ENCODE measurements around the gene COQ10A. TPM values are rescaled to one million over a fixed set of nuclear protein-coding genes. Genes with fewer than 3 reads are reported as not detected.
A peak's percentile ranks its signal among the peaks of the same experiment; 100 is the strongest.

The COQ10A gene
- total and polyA plus RNA-seq, 9 of the 15 experiments (the other 6 are each of a cell fraction or from before 2014, with no cell fraction given), result 3.1 to 26.4 (median 12.7) TPM

DNA sequence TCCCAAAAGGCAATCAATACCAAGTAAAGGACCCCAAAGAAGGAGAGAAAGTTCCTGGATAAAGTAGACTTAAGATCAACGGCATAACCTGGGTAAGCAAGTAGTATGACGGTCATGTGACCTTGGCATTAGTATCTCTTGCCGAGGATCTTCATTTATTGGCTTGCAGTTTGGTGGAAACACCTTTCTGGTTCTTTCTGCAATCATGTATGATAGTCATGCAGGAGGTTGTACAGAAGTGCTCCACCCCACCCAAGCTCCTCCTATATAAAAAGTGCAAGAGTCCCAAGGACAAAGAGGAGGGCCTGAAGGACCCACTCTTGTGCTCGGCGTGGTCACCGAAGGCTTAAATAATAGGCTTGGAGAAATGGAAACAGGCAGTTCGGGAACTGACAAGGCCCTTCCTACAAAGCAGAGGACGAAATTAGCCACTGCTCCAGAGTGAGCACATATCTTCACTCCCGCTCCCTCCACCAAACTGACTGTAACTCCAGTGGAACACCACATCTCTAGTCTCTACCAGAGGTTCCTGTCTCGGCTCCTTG is 32.6 kb downstream of the COQ10A start:
- peak; percentile 42 for FAIRE-seq
- H2AFZ ChIP-seq (ENCODE audit: low read depth, low read length), result peak overlapping the region; percentile 71
- H3K36me3 ChIP-seq (ENCODE audit: control insufficient read depth, insufficient read depth, low read length), result peaks cover 52% of the 10 kb centered on the region
- H3K79me2 ChIP-seq (ENCODE audit: control insufficient read depth, insufficient read depth, low read length), result peaks cover 60% of the 10 kb centered on the region
- in situ Hi-C loops (cut with MboI) (no loop called here), intact Hi-C loops (cut with micrococcal nuclease) (no loop called here)
- H4K20me1 ChIP-seq (replicated peaks; ENCODE audit: control insufficient read depth, insufficient read depth, low read length), result no peaks in the 10 kb centered on the region; the same call in 1 of the 2 replicates
- H3K27ac ChIP-seq (ENCODE audit: extremely low read depth, low read depth, low read length), result peak overlapping the region; percentile 98
- H3K4me1 ChIP-seq (replicated peaks in 1 of 2; ENCODE audit: control insufficient read depth in 2 of 2, insufficient read depth in 2 of 2, low read length in 2 of 2), result peaks cover 22 to 42% of the 10 kb centered on the region in 2 experiments
- peak overlapping the region; percentile 64 for H3K4me3 ChIP-seq
- H3K9ac ChIP-seq (ENCODE audit: insufficient read depth in 1 of 2, low read depth in 2 of 2, low read length in 2 of 2), result peak overlapping the region; percentile 87 to 93
- 1% methylated on average over 10 of the region's 10 CpGs for WGBS (ENCODE audit: insufficient coverage, low coverage, missing lambda C conversion rate)
- no peaks in the 10 kb centered on the region for H3K27me3 ChIP-seq (ENCODE audit: control insufficient read depth in 2 of 2, insufficient read depth in 2 of 2, low read length in 2 of 2)
- POLR2A ChIA-PET, result interaction anchor here (0.6 to 3.2 kb wide), 10 partner anchors 9 to 160 kb away, joined by 3 to 18 read pairs (median 3); partner anchors contain the start of gene RNF41
- no peaks in the 10 kb centered on the region for H3K9me1 ChIP-seq (ENCODE audit: control insufficient read depth, insufficient read depth, low read length)
- TSS peak; percentile 51 for BruUV-seq (replicated peaks)
- H3K4me2 ChIP-seq (ENCODE audit: insufficient read depth, low read length), result peak overlapping the region; percentile 80
- ATAC-seq, result peak; percentile 2; the same call in 2 of the 3 replicates
- H3K9me3 ChIP-seq (replicated peaks; ENCODE audit: control insufficient read depth, insufficient read depth, low read depth, low read length), result no peaks in the 10 kb centered on the region
- peak; percentile 27 to 58 (median 35) for DNase-seq (ENCODE audit: extremely low read depth in 1 of 4, low spot score in 3 of 4)
- CTCF ChIA-PET (ENCODE audit: low intra/inter-chr PET ratio), result no interaction called here
- TF ChIP-seq, protein P1, sequence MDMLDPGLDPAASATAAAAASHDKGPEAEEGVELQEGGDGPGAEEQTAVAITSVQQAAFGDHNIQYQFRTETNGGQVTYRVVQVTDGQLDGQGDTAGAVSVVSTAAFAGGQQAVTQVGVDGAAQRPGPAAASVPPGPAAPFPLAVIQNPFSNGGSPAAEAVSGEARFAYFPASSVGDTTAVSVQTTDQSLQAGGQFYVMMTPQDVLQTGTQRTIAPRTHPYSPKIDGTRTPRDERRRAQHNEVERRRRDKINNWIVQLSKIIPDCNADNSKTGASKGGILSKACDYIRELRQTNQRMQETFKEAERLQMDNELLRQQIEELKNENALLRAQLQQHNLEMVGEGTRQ (CRISPR knock-in tag; IDR thresholded peaks at IDR 0.05), result peak; percentile 61
- TF ChIP-seq ZNF77 (CRISPR knock-in tag; IDR thresholded peaks at IDR 0.05), result no peak
- TF ChIP-seq, protein P2, sequence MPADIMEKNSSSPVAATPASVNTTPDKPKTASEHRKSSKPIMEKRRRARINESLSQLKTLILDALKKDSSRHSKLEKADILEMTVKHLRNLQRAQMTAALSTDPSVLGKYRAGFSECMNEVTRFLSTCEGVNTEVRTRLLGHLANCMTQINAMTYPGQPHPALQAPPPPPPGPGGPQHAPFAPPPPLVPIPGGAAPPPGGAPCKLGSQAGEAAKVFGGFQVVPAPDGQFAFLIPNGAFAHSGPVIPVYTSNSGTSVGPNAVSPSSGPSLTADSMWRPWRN (IDR thresholded peaks at IDR 0.05; ENCODE audit: low read depth), result no peak
- no peak for TF ChIP-seq ZNF766 (CRISPR knock-in tag; conservative IDR thresholded peaks at IDR 0.05)
- TF ChIP-seq MTF1 (CRISPR knock-in tag; IDR thresholded peaks at IDR 0.05; ENCODE audit: borderline replicate concordance), result no peak
- TF ChIP-seq ZNF263 (CRISPR knock-in tag; IDR thresholded peaks at IDR 0.05; ENCODE audit: borderline replicate concordance), result peak; percentile 48; the same call in 1 of the 2 replicates
- no peak for TF ChIP-seq CCNT2 (IDR thresholded peaks at IDR 0.05; ENCODE audit: borderline replicate concordance, extremely low read depth, insufficient read length, low read depth, low read length)
- no peak for TF ChIP-seq ZNF584 (CRISPR knock-in tag; IDR thresholded peaks at IDR 0.05; ENCODE audit: low read depth)
- TF ChIP-seq FOXJ3 (CRISPR knock-in tag; IDR thresholded peaks at IDR 0.05), result no peak
- TF ChIP-seq, protein P3, sequence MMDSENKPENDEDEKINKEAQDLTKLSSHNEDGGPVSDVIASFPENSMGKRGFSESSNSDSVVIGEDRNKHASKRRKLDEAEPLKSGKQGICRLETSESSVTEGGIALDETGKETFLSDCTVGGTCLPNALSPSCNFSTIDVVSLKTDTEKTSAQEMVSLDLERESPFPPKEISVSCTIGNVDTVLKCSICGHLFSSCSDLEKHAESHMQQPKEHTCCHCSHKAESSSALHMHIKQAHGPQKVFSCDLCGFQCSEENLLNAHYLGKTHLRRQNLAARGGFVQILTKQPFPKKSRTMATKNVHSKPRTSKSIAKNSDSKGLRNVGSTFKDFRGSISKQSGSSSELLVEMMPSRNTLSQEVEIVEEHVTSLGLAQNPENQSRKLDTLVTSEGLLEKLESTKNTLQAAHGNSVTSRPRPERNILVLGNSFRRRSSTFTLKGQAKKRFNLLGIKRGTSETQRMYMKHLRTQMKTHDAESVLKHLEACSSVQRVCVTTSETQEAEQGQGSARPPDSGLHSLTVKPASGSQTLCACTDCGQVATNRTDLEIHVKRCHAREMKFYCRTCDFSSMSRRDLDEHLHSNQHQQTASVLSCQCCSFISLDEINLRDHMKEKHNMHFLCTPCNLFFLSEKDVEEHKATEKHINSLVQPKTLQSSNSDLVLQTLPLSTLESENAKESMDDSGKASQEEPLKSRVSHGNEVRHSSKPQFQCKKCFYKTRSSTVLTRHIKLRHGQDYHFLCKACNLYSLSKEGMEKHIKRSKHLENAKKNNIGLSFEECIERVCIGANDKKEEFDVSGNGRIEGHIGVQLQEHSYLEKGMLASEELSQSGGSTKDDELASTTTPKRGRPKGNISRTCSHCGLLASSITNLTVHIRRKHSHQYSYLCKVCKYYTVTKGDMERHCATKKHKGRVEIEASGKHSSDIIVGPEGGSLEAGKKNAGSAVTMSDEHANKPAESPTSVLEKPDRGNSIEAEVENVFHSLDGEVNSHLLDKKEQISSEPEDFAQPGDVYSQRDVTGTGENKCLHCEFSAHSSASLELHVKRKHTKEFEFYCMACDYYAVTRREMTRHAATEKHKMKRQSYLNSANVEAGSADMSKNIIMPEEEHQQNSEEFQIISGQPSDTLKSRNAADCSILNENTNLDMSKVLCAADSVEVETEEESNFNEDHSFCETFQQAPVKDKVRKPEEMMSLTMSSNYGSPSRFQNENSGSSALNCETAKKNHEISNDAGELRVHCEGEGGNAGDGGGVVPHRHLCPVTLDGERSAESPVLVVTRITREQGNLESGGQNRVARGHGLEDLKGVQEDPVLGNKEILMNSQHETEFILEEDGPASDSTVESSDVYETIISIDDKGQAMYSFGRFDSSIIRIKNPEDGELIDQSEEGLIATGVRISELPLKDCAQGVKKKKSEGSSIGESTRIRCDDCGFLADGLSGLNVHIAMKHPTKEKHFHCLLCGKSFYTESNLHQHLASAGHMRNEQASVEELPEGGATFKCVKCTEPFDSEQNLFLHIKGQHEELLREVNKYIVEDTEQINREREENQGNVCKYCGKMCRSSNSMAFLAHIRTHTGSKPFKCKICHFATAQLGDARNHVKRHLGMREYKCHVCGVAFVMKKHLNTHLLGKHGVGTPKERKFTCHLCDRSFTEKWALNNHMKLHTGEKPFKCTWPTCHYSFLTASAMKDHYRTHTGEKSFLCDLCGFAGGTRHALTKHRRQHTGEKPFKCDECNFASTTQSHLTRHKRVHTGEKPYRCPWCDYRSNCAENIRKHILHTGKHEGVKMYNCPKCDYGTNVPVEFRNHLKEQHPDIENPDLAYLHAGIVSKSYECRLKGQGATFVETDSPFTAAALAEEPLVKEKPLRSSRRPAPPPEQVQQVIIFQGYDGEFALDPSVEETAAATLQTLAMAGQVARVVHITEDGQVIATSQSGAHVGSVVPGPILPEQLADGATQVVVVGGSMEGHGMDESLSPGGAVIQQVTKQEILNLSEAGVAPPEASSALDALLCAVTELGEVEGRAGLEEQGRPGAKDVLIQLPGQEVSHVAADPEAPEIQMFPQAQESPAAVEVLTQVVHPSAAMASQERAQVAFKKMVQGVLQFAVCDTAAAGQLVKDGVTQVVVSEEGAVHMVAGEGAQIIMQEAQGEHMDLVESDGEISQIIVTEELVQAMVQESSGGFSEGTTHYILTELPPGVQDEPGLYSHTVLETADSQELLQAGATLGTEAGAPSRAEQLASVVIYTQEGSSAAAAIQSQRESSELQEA (IDR thresholded peaks at IDR 0.05; ENCODE audit: low read depth), result no peak

Measured in K562 (cell line).